K562 (cell line): ENCODE data around the gene ETV2. TPM values are rescaled to one million over a fixed set of nuclear protein-coding genes. Genes with fewer than 3 reads are reported as not detected.

ENCODE experiments used
- ATAC-seq: fragments of 200-7000 bp; cut with Tn5 transposase; 3 replicates; pipeline ENCODE4 v1.9.1; 2020; ENCODE audit warnings: moderate library complexity
- BruUV-seq: library from RNA; stranded (reverse); fragments of 400-500 nt; replicated peaks from 2 replicates; lab custom pipeline; 2021; lab: Mats Ljungman, UMichigan
- CTCF ChIA-PET: fragments of 300-600 bp; formaldehyde crosslinking; extraction: SDS; loops from one replicate; lab custom pipeline; 2021; ENCODE audit warnings: low intra/inter-chr PET ratio; lab: Yijun Ruan, JAX
- POLR2A ChIA-PET: fragments of 300-600, 350-650 bp; sonication (Branson Sonifier 250); formaldehyde crosslinking; extraction: SDS; loops from one replicate; lab custom pipeline; 2021; ENCODE audit warnings: antibody characterized with exemption, inconsistent platforms; lab: Yijun Ruan, JAX
- DNase-seq, 4 experiments: peaks; one replicate each; pipeline versions ENCODE4 v3.0.0 to v3.0.0-alpha.2; 2011 to 2018; ENCODE audit warnings: low spot score in 3 of 4, mixed read lengths in 3 of 4; ENCODE audit errors: extremely low read depth in 1 of 4
- FAIRE-seq: peaks from 2 replicates; lab custom pipeline; 2011; peaks lifted over from hg19 to GRCh38; lab: Jason Lieb, UNC
- H2AFZ ChIP-seq: 2 replicates; pipeline ENCODE4 v1.6.0; 2011; ENCODE audit warnings: low read depth, low read length, control low read depth, inconsistent platforms
- H3K27ac ChIP-seq: fragments of 200-600 bp; 3 replicates; pipeline ENCODE4 v1.8.0; 2011; ENCODE audit warnings: low read depth, mild to moderate bottlenecking, control low read depth, inconsistent platforms, low read length, moderate library complexity, mixed read lengths; ENCODE audit errors: extremely low read depth
- H3K27me3 ChIP-seq, 2 experiments: fragments of 300-600 bp in 1 of 2; 2 replicates in 1 of 2; 3 replicates in 1 of 2; pipeline versions ENCODE4 v1.6.0 to v1.8.0; 2011; ENCODE audit warnings: inconsistent platforms in 2 of 2, low read length in 2 of 2, mild to moderate bottlenecking in 1 of 2, mixed read lengths in 1 of 2, moderate library complexity in 1 of 2; ENCODE audit not compliant: control insufficient read depth in 2 of 2, insufficient read depth in 2 of 2
- H3K36me3 ChIP-seq: fragments of 300-600 bp; 3 replicates; pipeline ENCODE4 v1.8.0; 2011; ENCODE audit warnings: mild to moderate bottlenecking, low read length, inconsistent platforms; ENCODE audit not compliant: control insufficient read depth, insufficient read depth
- H3K4me1 ChIP-seq, 2 experiments: fragments of 200-600 bp in 1 of 2; replicated peaks in 1 of 2; 2 replicates in 1 of 2; 3 replicates in 1 of 2; pipeline versions ENCODE4 v1.5.1 to v1.8.0; 2011; ENCODE audit warnings: inconsistent platforms in 2 of 2, low read length in 2 of 2, mild to moderate bottlenecking in 1 of 2, mixed read lengths in 1 of 2, moderate library complexity in 1 of 2; ENCODE audit not compliant: control insufficient read depth in 2 of 2, insufficient read depth in 2 of 2
- H3K4me2 ChIP-seq: 2 replicates; pipeline ENCODE4 v1.6.1; 2011; ENCODE audit warnings: low read length, control low read depth, inconsistent platforms, mixed read lengths; ENCODE audit not compliant: insufficient read depth
- H3K4me3 ChIP-seq: fragments of 200-600 bp; sonication (generic), shearing (Covaris generic); 2 replicates; pipeline ENCODE4 v1.5.1; 2016; ENCODE audit warnings: control low read depth, inconsistent platforms
- H3K79me2 ChIP-seq: fragments of 200-600 bp; 3 replicates; pipeline ENCODE4 v1.8.0; 2011; ENCODE audit warnings: low read length, inconsistent platforms; ENCODE audit not compliant: control insufficient read depth, insufficient read depth
- H3K9ac ChIP-seq, 2 experiments: 2 replicates each; pipeline versions ENCODE4 v1.6.0 to v1.6.1; 2011; ENCODE audit warnings: low read depth in 2 of 2, low read length in 2 of 2, control low read depth in 1 of 2, inconsistent platforms in 1 of 2, mild to moderate bottlenecking in 1 of 2, mixed read lengths in 1 of 2; ENCODE audit not compliant: insufficient read depth in 1 of 2
- H3K9me1 ChIP-seq: one replicate; pipeline ENCODE4 v1.6.0; 2011; ENCODE audit warnings: inconsistent platforms, mild to moderate bottlenecking, low read length, moderate library complexity; ENCODE audit not compliant: control insufficient read depth, insufficient read depth
- H3K9me3 ChIP-seq: replicated peaks from 2 replicates; pipeline ENCODE4 v1.5.1; 2011; ENCODE audit warnings: low read depth, low read length, inconsistent platforms; ENCODE audit not compliant: control insufficient read depth, insufficient read depth
- H4K20me1 ChIP-seq: replicated peaks from 2 replicates; pipeline ENCODE4 v1.6.1; 2011; ENCODE audit warnings: low read length, inconsistent platforms, mixed read lengths; ENCODE audit not compliant: control insufficient read depth, insufficient read depth
- ARID3A ChIP-seq: IDR thresholded peaks from 2 replicates; pipeline ENCODE4 v1.6.1; 2012; ENCODE audit warnings: low read depth, low read length, improper control_type of control experiment, borderline replicate concordance
- ATF1 ChIP-seq, 2 experiments: fragments of 450-650 bp in 1 of 2; IDR thresholded peaks; 2 replicates each; pipeline ENCODE4 v1.6.1; 2016; ENCODE audit warnings: missing compliant biosample characterization in 1 of 2, missing genetic modification characterization in 1 of 2
- CHAMP1 ChIP-seq: fragments of 450-650 bp; IDR thresholded peaks from 2 replicates; pipeline ENCODE4 v1.6.1; 2016; ENCODE audit warnings: mild to moderate bottlenecking
- CREM ChIP-seq: IDR thresholded peaks from 2 replicates; pipeline ENCODE4 v1.6.1; 2014; ENCODE audit warnings: antibody characterized with exemption, low read depth
- ELF2 ChIP-seq: fragments of 250-450 bp; sonication (Bioruptor Pico); IDR thresholded peaks from 2 replicates; pipeline ENCODE4 v1.5.0; 2021; ENCODE audit warnings: mild to moderate bottlenecking
- HMBOX1 ChIP-seq: sonication (generic); IDR thresholded peaks from 2 replicates; pipeline ENCODE4 v1.6.1; 2016
- MAFG ChIP-seq: fragments of 450-650 bp; conservative IDR thresholded peaks from 2 replicates; pipeline ENCODE4 v1.6.1; 2016; ENCODE audit warnings: missing genetic modification characterization, missing compliant biosample characterization
- MAX ChIP-seq: sonication (generic); formaldehyde crosslinking; IDR thresholded peaks from 2 replicates; pipeline ENCODE4 v1.9.0; 2022; ENCODE audit warnings: mild to moderate bottlenecking, missing genetic modification reagents
- SMC3 ChIP-seq: conservative IDR thresholded peaks from 2 replicates; pipeline ENCODE4 v1.6.1; 2011; ENCODE audit warnings: low read depth, low read length, improper control_type of control experiment; ENCODE audit not compliant: insufficient read depth
- SRSF9 ChIP-seq: fragments of 200-400 bp; formaldehyde crosslinking; IDR thresholded peaks from 2 replicates; pipeline ENCODE4 v1.6.1; 2017; ENCODE audit warnings: low read depth, low read length, borderline replicate concordance
- TCF7L2 ChIP-seq: fragments of 150-350 bp; IDR thresholded peaks from 2 replicates; pipeline ENCODE4 v1.6.1; 2016; ENCODE audit warnings: low read depth, mild to moderate bottlenecking, low read length, moderate library complexity
- TCFL5 ChIP-seq: fragments of 250-450 bp; sonication (Bioruptor Pico); conservative IDR thresholded peaks from 2 replicates; pipeline ENCODE4 v1.6.1; 2021; ENCODE audit warnings: mild to moderate bottlenecking, moderate library complexity, matching md5 sums
- ZBTB7A ChIP-seq: IDR thresholded peaks from 2 replicates; pipeline ENCODE4 v1.6.1; 2011; ENCODE audit warnings: low read depth, mild to moderate bottlenecking, low read length, moderate library complexity, borderline replicate concordance; ENCODE audit not compliant: control insufficient read depth
- ZC3H11A ChIP-seq: IDR thresholded peaks from 2 replicates; pipeline ENCODE4 v1.6.1; 2012; ENCODE audit warnings: low read depth, low read length, improper control_type of control experiment
- ZFP36 ChIP-seq: fragments of 150-350 bp; IDR thresholded peaks from 2 replicates; pipeline ENCODE4 v1.6.1; 2018; ENCODE audit warnings: low read length, low read depth; ENCODE audit not compliant: partially characterized antibody
- ZNF699 ChIP-seq: fragments of 250-450 bp; sonication (Bioruptor Pico); IDR thresholded peaks from 2 replicates; pipeline ENCODE4 v1.8.0; 2021; ENCODE audit warnings: mild to moderate bottlenecking, moderate library complexity; ENCODE audit not compliant: insufficient replicate concordance
- WGBS: fragments of 100-300 bp; shearing (Covaris generic); methylation state at CpG from one replicate; pipeline ENCODE4 v1.1.6; 2016; ENCODE audit warnings: low coverage, mixed read lengths; ENCODE audit not compliant: insufficient coverage; ENCODE audit errors: missing lambda C conversion rate; 5-methylcytosine and 5-hydroxymethylcytosine counted together
- in situ Hi-C: fragments of 300-500 bp; cut with MboI; formaldehyde crosslinking; loops from 4 replicates; pipeline ENCODE4 v1.15.0; 2018; ENCODE audit warnings: inconsistent platforms, mixed read lengths
- intact Hi-C: fragments of 100-400 bp; cut with micrococcal nuclease; formaldehyde crosslinking; loops from 2 replicates; pipeline ENCODE4 v1.14.2; 2022
- polyA plus RNA-seq, 8 experiments: library from polyadenylated mRNA; depleted of rRNA in 4 of 8; stranded (reverse) in 5 of 8; unstranded in 3 of 8; fragments of >200 nt; fragmentation: Nextera tagmentation in 2 of 8; fragmentation: Illumina TruSeq in 1 of 8; extraction: Ambion mirVana in 2 of 8; extraction: Trizol in 1 of 8; gene quantifications; 2 replicates each; pipeline versions ENCODE4 v1.2.1 to v1.2.3, GENCODE V29; 2011 to 2014; ENCODE audit warnings: inconsistent platforms in 1 of 8, missing spikeins in 1 of 8
- total RNA-seq, 7 experiments: library from RNA; depleted of rRNA in 6 of 7; stranded (reverse); fragments of >200 nt in 6 of 7; fragmentation: Illumina TruSeq in 2 of 7; extraction: Trizol in 2 of 7; gene quantifications; 2 replicates each; pipeline versions ENCODE4 v1.2.1 to v1.2.3, GENCODE V29; 2011 to 2021; ENCODE audit warnings: low replicate concordance in 1 of 7

Gene ETV2
- total and polyA plus RNA-seq, 9 of the 15 experiments (the other 6 are each of a cell fraction or from before 2014, with no cell fraction given): 0.11 to 3.7 (median 0.55) TPM

GRCh38 chr19:35673121-35673804 lies 31.7 kb downstream of the ETV2 start:
- Histone ChIP-seq H3K79me2 (no peaks in the 10 kb centered on the region), H3K27me3 (peaks cover 23 to 43% of the 10 kb centered on the region in 2 experiments; a peak in 4 of 5 replicates), H4K20me1 (no peaks in the 10 kb centered on the region), H2AFZ (peak overlapping the region; percentile 77), H3K9ac (peak overlapping the region in 1 of 2 experiments; percentile 24; a peak in 2 of 4 replicates), H3K9me3 (no peaks in the 10 kb centered on the region), H3K4me1 (peaks cover 10 to 21% of the 10 kb centered on the region in 2 experiments; a peak in 4 of 5 replicates), H3K9me1 (no peaks in the 10 kb centered on the region), H3K36me3 (no peaks in the 10 kb centered on the region), H3K27ac (no peak overlapping the region), H3K4me3 (peak overlapping the region; percentile 21; the same call in 1 of the 2 replicates), H3K4me2 (peak overlapping the region; percentile 64)
- no TSS peak for BruUV-seq
- in situ Hi-C loops (no loop called here), intact Hi-C loops (no loop called here)
- peak; percentile 52 to 76 (median 72) for DNase-seq
- ChIA-PET CTCF (interaction anchor here (0.6 kb wide), 1 partner anchor 17 kb away, joined by 4 read pairs; no protein-coding TSS in a partner anchor), POLR2A (interaction anchor here (0.7 to 1.1 kb wide), 3 partner anchors 9 to 29 kb away, joined by 3 read pairs; no protein-coding TSS in a partner anchor)
- FAIRE-seq: no peak
- ATAC-seq: peak; percentile 91
- WGBS: 6% methylated on average over 34 of the region's 39 CpGs
- TF ChIP-seq ELF2 (CRISPR knock-in tag) (no peak), TCF7L2 (no peak), ZFP36 (peak; percentile 40), TCFL5 (CRISPR knock-in tag) (no peak), ARID3A (no peak), HMBOX1 (no peak), ZNF699 (no peak), MAX (0 out of 2 replicates have a peak, but pooled peaks have one; percentile 24), SRSF9 (no peak), MAFG (tag) (no peak), SMC3 (no peak), ATF1 (CRISPR knock-in tag; IDR thresholded peaks at IDR 0.05) (no peak), ATF1 (tag; IDR thresholded peaks at IDR 0.05) (peak; percentile 58), CHAMP1 (no peak), CREM (peak; percentile 17; the same call in 1 of the 2 replicates), ZC3H11A (no peak), ZBTB7A (peak; percentile 23; the same call in 1 of the 2 replicates)
